ENCODE data around the gene ADAMTS10.
"Not testable (repeated sequence)": the region's sequence is repeated elsewhere in the genome, so short reads cannot be mapped to it uniquely, and the experiment has no call there.

The ADAMTS10 gene

GRCh38 chr19:8592231-8593009, 18.1 kb downstream of the ADAMTS10 start:
- Mint-ChIP-seq H3K27me3 (no peaks in the 10 kb centered on the region), H3K9me3 (ENCODE audit: low read depth) (no peaks in the 10 kb centered on the region)

GRCh38 chr19:8589177-8589714, 21.3 kb downstream of the ADAMTS10 start:
- H3K9me3 Mint-ChIP-seq (ENCODE audit: low read depth), result no peaks in the 10 kb centered on the region
- peaks cover 21% of the 10 kb centered on the region for H3K4me1 Mint-ChIP-seq (ENCODE audit: low read depth)
- H3K27me3 Mint-ChIP-seq, result no peaks in the 10 kb centered on the region
- no peak overlapping the region for H3K4me3 Mint-ChIP-seq
- peaks cover 5% of the 10 kb centered on the region for H3K36me3 Mint-ChIP-seq
- H3K27ac Mint-ChIP-seq, result no peak overlapping the region

More at GRCh38 chr19:8592231-8593009, 18.1 kb downstream of the ADAMTS10 start:
- Mint-ChIP-seq H3K36me3 (peaks cover 5% of the 10 kb centered on the region), H3K4me3 (peak overlapping the region; percentile 90), H3K27ac (peak overlapping the region; percentile 41), H3K4me1 (ENCODE audit: low read depth) (peaks cover 33% of the 10 kb centered on the region)

DNA sequence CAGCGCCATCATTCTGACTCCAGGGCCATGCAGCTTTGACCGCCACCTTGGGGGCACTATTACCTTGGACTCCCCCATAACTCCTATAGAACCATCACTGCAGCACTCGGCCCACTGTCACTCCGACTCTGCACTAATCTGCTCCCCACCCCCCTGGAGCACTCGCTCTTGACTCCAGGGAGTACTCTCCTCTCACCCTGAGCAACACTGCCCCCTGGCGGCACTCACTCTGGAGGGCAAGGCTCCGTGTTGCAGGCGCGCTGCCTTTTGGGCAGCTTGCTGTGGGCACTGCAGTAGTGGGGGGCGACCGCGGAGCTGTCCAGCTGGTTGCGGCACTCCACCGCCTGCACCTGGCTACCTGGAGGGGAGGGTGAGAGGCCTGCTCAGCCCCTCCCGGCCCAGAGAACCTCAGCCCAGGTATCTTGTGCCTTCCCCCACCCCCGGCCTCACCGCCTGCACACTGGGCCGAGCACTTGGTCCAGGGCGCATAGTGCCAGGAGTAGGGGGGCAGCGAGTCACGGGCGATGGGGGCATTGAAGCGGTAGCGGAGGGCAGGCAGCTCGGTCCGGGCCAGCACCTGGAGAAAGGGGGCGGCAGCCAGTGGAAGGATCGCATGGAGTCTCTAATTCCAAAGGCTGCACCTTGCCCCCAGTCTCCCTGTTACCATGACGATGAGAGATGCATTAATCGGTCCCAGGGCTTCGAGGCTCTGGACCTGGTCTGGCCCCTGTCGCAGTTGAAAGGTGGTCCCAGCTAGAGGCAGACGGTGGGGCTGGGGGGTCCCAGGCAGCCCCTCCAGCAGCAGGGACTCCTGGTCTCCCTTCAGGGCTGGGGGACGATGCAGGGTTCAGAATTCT, 24.4 kb downstream of the ADAMTS10 start:
- no peaks in the 10 kb centered on the region for H3K36me3 Mint-ChIP-seq
- no peaks in the 10 kb centered on the region for H3K27me3 Mint-ChIP-seq
- H3K27ac Mint-ChIP-seq, result no peak overlapping the region
- no peaks in the 10 kb centered on the region for H3K9me3 Mint-ChIP-seq (ENCODE audit: low read depth)
- peaks cover 2% of the 10 kb centered on the region for H3K4me1 Mint-ChIP-seq (ENCODE audit: low read depth)
- H3K4me3 Mint-ChIP-seq, result no peak overlapping the region

DNA sequence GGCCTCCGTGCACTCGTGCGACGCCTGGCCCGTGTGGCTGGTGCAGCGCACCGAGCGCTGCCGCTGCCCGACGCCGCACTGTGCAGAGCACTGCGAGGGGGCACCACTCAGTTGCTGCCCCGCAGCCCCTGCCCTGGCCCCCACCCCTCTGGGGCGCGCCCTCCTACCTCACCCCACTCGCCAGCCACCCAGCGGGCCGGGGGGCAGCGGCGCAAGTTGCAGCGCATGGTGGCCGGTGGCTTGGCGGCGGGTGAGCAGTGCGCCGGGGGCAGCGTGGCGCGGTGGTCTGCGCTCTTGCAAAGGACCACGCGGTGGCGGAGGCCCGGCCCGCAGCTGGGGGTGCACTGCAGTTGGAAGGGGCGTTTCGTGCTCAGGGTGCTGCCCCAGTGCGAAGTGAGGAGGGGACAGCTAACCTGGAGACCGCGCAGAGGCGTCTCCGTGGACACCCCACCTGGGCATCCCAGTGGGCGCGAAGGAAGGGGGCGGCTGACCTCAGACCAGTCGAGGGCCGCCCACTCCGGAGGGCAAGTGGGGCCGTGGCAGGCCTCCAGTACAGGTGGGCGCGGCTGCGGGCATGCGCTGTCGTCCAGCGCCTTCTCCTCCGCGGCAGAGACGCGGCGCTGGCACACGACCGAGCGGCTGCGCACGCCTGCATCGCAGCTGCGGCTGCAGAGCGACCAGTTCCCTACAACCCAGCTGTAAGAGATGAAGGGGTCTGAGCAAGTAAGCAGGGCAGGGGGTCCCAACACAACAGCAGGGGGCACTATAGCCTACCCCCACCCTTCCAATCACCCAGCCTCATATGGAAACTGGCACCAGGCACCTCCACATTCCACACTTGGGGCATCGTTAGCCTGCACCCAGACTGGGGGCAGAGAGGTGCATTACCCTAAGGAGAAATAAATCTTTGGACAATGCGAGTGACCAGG, 25.3 kb downstream of the ADAMTS10 start:
- H3K4me3 Mint-ChIP-seq, result no peak overlapping the region
- no peaks in the 10 kb centered on the region for H3K4me1 Mint-ChIP-seq (ENCODE audit: low read depth)
- no peaks in the 10 kb centered on the region for H3K36me3 Mint-ChIP-seq
- H3K27ac Mint-ChIP-seq, result no peak overlapping the region
- no peaks in the 10 kb centered on the region for H3K27me3 Mint-ChIP-seq
- H3K9me3 Mint-ChIP-seq (ENCODE audit: low read depth), result no peaks in the 10 kb centered on the region

- H3K36me3 Mint-ChIP-seq, result no peaks in the 10 kb centered on the region
- no peaks in the 10 kb centered on the region for H3K9me3 Mint-ChIP-seq (ENCODE audit: low read depth)
- no peak overlapping the region for H3K27ac Mint-ChIP-seq
- peaks cover 24% of the 10 kb centered on the region for H3K4me1 Mint-ChIP-seq (ENCODE audit: low read depth)
- H3K4me3 Mint-ChIP-seq, result no peak overlapping the region
- H3K27me3 Mint-ChIP-seq, result no peaks in the 10 kb centered on the region
Measured at GRCh38 chr19:8580710-8581281, 29.7 kb downstream of the ADAMTS10 start.

GRCh38 chr19:8578642-8579265, 31.8 kb downstream of the ADAMTS10 start:
- H3K4me3 Mint-ChIP-seq, result peak overlapping the region; percentile 5
- H3K27ac Mint-ChIP-seq, result peak overlapping the region; percentile 34
- no peaks in the 10 kb centered on the region for H3K27me3 Mint-ChIP-seq
- H3K4me1 Mint-ChIP-seq (ENCODE audit: low read depth), result peaks cover 43% of the 10 kb centered on the region
- peaks cover 4% of the 10 kb centered on the region for H3K36me3 Mint-ChIP-seq
- H3K9me3 Mint-ChIP-seq (ENCODE audit: low read depth), result no peaks in the 10 kb centered on the region

- no peak overlapping the region for H3K27ac Mint-ChIP-seq
- no peaks in the 10 kb centered on the region for H3K9me3 Mint-ChIP-seq (ENCODE audit: low read depth)
- no peak overlapping the region for H3K4me3 Mint-ChIP-seq
- peaks cover 5% of the 10 kb centered on the region for H3K36me3 Mint-ChIP-seq
- peaks cover 49% of the 10 kb centered on the region for H3K4me1 Mint-ChIP-seq (ENCODE audit: low read depth)
- H3K27me3 Mint-ChIP-seq, result no peaks in the 10 kb centered on the region
Measured at GRCh38 chr19:8577741-8578140, 32.8 kb downstream of the ADAMTS10 start.

GRCh38 chr19:8577247-8577646, 33.3 kb downstream of the ADAMTS10 start, which contains the start of gene MYO1F:
TSS of gene MYO1F (minus strand) at chr19:8577442. CDS start at chr19:8577309, 133 bp downstream.
- Mint-ChIP-seq H3K36me3 (peaks cover 5% of the 10 kb centered on the region), H3K27ac (peak within 1 kb of the TSS; percentile 85), H3K9me3 (ENCODE audit: low read depth) (no peaks in the 10 kb centered on the region), H3K4me3 (peak within 1 kb of the TSS; percentile 86), H3K4me1 (ENCODE audit: low read depth) (peaks cover 52% of the 10 kb centered on the region), H3K27me3 (no peaks in the 10 kb centered on the region)

DNA sequence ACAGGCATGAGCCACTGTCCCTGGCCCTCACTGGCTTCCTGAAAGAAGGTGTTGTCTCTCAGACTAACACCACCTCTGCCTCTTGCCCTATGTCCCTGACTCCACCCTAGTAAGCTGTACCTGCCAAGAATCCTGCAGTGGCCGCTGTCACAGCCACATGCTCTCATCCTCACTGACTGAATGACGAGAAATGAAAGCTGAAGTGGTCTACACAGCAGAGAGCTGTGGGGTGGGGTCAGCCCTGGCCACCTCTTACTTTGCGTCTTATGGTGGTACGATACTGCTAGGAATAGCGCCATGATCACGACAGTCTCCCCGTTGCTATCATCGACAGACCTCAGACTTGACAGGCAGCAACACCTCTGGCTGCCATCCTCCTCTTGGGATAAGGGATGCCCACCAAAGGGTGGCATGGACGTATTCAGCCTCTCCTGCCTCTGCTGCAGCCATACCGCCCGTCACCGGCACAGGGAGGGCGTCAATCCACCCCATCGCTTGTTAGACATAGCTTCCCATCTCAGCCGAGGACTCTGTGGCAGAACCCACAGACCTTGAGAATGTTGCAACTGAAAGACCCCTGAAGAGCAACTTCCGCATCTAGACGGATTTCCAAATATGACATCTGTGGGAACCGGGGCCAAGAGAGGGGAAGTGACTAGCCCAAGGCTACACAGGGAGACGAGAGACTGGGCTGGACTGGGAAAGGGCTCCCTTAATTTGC, 34.1 kb downstream of the ADAMTS10 start:
- Mint-ChIP-seq H3K4me1 (ENCODE audit: low read depth) (peaks cover 55% of the 10 kb centered on the region), H3K27ac (peak overlapping the region; percentile 85), H3K36me3 (peaks cover 5% of the 10 kb centered on the region), H3K4me3 (peak overlapping the region; percentile 86), H3K9me3 (ENCODE audit: low read depth) (no peaks in the 10 kb centered on the region), H3K27me3 (no peaks in the 10 kb centered on the region)

DNA sequence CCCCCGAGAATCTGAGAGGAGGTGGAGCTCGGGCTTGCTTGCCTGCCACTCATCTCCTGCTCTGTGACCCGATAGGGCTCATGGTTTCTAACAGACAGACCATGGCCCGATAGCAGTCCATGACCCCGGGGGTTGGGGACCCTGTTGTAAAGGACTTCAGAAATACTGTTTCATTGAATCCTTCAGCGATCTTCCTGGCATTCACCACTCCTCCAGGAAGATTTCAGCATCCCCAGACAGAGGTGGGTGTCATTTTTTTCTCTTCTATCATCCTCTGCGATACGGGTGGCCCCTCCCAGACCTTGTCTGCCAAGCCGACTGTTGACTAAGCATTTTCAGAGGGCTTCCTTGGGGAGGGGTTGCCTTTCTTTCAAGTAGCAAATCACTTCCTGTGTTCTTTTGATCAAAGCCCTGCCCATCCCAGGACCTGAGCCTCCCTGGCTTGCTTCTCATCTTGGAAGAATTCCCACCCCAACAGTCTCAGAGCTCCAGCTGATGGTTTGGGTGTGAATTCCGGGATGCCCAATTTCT, 35.0 kb downstream of the ADAMTS10 start:
- H3K36me3 Mint-ChIP-seq, result peaks cover 5% of the 10 kb centered on the region
- no peaks in the 10 kb centered on the region for H3K27me3 Mint-ChIP-seq
- peaks cover 63% of the 10 kb centered on the region for H3K4me1 Mint-ChIP-seq (ENCODE audit: low read depth)

DNA sequence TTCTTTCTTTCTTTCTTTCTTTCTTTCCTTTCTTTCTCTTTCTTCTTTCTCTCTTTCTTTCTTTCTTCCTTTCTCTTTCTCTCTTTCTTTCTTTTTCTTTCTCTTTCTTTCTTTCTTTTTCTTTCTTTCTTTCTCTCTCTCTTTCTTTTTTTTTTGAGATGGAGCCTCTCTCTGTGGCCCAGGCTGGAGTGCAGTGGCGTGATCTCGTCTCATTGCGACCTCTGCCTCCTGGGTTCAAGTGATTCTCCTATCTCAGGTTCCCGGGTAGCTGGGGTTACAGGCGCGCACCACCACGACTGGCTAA, 35.9 kb downstream of the ADAMTS10 start:
- not testable (repeated sequence) for H3K9me3 Mint-ChIP-seq (ENCODE audit: low read depth); H3K27me3 Mint-ChIP-seq; H3K4me3 Mint-ChIP-seq; H3K27ac Mint-ChIP-seq; H3K36me3 Mint-ChIP-seq
- H3K4me1 Mint-ChIP-seq (ENCODE audit: low read depth), result peaks cover 72% of the 10 kb centered on the region

More for the DNA sequence above, 35.0 kb downstream of the ADAMTS10 start:
- no peaks in the 10 kb centered on the region for H3K9me3 Mint-ChIP-seq (ENCODE audit: low read depth)
- H3K27ac Mint-ChIP-seq, result peak overlapping the region; percentile 50
- H3K4me3 Mint-ChIP-seq, result peak overlapping the region; percentile 86

- Mint-ChIP-seq H3K4me3 (peak overlapping the region; percentile 45), H3K27ac (peak overlapping the region; percentile 23), H3K4me1 (ENCODE audit: low read depth) (peaks cover 75% of the 10 kb centered on the region), H3K27me3 (no peaks in the 10 kb centered on the region), H3K36me3 (peaks cover 5% of the 10 kb centered on the region), H3K9me3 (ENCODE audit: low read depth) (no peaks in the 10 kb centered on the region)
Measured at GRCh38 chr19:8573316-8573715, 37.2 kb downstream of the ADAMTS10 start.

- Mint-ChIP-seq H3K4me3 (peak overlapping the region; percentile 58), H3K27ac (peak overlapping the region; percentile 67), H3K36me3 (peaks cover 5% of the 10 kb centered on the region), H3K9me3 (ENCODE audit: low read depth) (no peaks in the 10 kb centered on the region), H3K4me1 (ENCODE audit: low read depth) (peaks cover 68% of the 10 kb centered on the region), H3K27me3 (no peaks in the 10 kb centered on the region)
Measured at GRCh38 chr19:8571006-8571411, 39.5 kb downstream of the ADAMTS10 start.
